Epidermal melanocyte (primary cell): ENCODE results near the gene KCNH2.
A peak's percentile ranks its signal among the peaks of the same experiment; 100 is the strongest.

Experiments
- DNase-seq: peaks from one replicate; pipeline ENCODE4 v3.0.0; 2011; ENCODE audit warnings: low spot score; ENCODE audit not compliant: insufficient read length

The KCNH2 gene

DNA sequence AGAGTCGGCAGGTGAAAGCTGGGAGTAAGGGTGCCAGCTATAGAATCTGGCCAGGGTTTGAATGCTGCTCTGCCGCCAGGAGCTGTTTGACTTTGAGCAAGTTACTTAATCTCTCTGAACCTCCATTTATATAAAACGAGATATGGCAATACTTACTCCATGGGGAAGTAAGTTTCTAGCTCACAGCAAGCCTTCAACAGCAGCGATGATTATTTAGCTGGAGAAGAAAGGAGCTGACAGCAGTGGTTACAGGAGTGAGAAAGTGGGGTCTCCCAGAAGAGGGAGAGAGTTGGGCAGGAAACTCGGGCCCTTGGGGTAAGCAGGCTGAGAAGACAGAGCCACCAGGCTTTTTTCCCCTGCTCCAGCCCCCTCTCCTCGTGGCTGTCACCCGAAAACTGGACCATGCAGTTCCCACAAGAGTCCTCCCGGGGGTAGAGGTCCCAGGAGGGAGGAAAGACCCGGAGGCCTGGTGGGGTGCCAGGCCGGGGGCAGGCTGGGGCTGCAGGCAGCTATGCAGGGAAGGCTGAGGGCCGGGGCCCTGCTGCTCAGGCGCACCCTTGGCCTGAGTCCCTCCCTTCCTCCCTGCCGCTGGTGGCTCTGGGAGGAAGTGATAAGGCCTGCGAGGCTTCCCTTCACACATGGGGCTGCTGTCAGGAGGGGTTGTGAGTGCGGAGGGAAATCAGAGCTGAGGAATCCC lies 16.2 kb upstream of the KCNH2 start:
- no peak for DNase-seq

DNA sequence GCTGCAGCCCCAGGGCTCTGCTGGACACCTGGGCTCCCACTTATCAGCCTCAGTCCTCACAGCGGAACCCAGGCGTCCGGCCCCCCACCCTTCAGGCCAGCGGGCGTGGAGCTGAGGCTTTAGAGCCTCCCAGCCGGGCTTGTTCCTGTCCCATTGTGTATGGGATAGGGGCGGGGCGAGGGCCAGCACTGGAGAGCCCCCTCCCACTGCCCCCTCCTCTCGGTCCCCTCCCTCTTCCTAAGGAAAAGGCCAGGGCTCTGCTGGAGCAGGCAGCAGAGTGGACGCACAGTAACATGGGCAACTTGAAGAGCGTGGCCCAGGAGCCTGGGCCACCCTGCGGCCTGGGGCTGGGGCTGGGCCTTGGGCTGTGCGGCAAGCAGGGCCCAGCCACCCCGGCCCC lies 15.4 kb upstream of the KCNH2 start:
- DNase-seq: no peak

DNA sequence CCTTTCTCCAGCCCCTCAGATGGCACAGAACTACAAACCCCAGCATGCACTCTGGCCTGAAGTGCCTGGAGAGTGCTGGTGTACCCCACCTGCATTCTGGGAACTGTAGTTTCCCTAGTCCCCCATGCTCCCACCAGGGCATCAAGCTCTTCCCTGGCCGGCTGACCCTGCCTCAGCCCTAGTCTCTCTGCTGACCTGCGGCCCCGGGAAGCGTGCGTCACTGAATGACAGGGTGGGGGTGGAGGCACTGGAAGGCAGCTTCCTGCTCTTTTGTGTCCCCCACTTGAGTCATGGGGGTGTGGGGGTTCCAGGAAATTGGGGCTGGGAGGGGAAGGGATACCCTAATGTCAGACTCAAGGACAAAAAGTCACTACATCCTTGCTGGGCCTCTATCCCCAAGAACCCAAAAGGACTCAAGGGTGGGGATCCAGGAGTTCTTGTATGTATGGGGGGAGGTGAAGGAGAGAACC lies 14.7 kb upstream of the KCNH2 start:
- no peak for DNase-seq

DNA sequence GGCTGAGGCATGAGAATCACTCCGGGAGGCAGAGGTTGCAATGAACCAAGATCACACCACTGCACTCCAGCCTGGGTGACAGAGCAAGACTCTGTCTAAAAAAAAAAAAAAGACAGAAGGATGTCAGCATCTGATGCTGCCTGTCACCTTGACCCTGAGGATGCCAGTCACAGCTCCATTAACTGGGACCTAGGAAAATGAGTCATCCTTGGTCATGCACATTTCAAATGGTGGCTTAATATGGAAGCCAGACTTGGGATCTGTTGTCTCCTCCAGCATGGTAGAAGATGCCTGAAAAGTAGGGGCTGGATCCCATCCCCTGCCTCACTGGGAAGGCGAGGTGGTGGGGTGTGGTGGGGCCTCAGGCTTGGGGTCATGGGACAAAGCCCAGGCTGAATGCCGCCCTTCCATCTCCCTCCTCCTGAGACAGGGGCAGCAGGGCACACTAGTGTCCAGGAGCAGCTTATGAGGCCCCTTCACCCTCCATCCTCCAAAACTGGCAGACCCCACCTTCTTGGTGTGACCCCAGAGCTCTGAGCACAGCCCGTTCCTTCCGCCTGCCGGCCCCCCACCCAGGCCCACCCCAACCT lies 14.0 kb upstream of the KCNH2 start:
- no peak for DNase-seq

DNA sequence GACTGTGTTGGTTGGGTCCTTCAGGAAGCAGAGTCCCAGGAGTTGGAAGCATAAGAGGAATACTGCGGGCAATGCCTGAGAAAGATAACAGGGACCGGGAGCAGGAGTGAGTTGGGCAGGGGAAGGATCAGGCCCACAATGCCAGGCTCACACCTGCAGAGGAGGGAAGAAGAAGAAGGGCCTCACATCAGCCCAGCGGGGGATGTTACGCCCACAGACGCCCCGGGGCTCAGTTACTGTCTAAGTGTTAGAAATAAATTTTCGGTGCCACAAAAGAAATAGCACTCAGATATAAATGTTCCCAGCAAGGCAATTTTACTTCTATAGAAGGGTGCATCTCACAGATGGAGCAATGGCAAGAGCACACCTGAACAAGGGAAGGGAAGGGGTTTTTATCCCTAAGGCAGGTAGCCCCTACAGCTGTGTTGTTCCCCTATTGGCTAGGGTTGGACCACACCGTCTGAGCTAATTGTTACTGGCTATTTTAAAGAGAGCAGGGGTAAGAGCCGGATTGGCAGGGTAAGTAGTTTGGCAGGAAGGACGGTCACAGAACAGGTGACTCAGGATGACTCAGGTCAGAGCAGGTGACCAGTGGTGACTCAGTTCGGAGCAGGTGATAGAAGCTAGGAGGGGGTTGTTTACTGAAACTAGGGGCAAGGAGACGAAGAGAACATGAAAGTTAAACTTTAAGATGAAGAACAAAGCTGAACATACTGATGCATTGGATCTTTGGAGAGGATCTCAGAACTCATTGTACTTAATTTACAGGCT lies 12.5 kb upstream of the KCNH2 start, which contains the start of gene NOS3:
Gene NOS3 (plus strand): TSS at position 602 of the 771 bp plus-strand sequence. CDS start 2,787 bp downstream, outside the sequence.
- DNase-seq: no peak

DNA sequence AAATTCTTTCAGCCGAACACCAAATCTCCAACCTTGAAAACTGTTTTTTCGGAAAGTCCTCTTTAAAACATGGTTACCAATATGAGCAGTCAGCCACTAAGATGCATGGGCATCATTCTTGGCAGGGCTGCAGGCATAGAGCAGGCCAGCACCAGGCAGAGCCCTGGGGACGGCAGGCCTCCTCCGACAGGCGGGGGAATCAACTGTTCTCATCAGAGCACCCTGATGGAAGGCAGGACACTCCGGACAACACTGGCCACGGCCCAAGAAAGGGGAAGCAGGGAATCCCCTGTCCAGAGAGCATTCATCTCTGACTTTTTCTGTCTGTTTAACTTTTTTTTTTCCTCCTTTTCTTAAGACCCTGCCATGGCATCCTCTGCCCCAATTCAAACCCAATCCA lies 11.3 kb upstream of the KCNH2 start:
- DNase-seq: no peak

DNA sequence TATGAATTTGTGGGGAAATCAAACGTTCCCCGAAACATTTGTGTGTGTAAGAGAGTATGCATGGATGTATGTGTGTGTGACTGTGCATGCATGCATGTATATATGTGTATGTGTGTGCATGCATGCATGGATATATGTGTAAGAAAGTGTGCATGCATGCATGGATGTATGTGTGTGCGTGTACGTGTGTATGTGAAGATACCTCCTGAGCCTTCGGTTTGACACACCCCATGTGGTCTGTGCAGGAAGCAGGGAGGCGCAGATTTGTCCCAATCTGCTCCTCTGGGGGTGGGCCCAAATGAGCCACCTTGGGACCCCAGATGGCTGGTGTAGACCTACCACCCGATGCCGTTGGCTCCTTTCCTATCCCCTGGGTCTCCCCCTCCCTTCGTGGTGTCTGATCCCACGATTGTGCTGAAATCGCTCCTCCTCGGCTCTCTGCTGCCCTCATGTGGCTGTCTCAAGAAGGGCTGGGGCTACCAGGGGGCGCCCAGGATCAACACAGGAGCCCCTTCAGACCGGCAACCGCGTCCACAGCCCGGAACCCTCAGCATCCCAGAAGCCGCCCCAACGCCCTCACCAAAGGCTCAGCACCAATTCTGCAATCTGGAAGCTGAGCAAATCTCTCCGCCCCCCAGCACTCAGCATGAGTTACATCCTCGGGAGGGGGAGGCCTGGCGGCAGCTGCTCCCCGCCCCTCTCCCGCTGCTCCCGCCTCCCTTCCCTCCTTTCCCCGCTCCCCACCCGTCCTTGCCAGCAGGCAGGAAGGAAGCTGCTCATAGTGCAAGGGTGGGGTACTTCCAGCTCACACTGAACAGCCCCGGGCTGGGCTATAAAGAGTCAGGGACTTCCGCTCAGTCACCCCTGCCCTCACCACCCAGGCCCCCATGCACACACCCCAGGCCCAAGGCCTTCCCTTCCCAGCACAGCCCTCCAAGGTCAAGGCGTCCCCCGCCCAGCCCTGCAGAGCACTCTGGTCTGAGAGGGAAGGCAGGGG lies 10.4 kb upstream of the KCNH2 start:
- peak; percentile 64 for DNase-seq

DNA sequence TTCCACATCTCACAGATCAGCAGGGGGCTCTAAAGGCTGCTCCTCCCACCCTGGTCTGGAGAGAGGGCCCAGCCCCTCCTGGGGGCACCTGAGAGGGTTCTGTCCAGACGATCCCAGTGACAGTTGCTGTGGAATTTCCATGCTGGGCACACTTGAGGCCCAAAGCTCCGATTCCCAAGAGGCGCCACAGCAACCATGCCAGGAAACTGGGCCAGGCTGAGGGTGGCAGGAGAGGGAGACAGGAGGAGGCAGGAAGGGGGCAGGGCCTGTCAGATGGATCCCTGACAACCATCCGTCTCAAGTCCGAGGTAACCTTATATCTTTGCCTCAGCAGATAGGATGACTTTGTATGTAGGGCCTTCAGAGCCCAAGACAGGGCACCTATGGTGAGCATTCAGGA lies 8.4 kb upstream of the KCNH2 start:
- DNase-seq: no peak

DNA sequence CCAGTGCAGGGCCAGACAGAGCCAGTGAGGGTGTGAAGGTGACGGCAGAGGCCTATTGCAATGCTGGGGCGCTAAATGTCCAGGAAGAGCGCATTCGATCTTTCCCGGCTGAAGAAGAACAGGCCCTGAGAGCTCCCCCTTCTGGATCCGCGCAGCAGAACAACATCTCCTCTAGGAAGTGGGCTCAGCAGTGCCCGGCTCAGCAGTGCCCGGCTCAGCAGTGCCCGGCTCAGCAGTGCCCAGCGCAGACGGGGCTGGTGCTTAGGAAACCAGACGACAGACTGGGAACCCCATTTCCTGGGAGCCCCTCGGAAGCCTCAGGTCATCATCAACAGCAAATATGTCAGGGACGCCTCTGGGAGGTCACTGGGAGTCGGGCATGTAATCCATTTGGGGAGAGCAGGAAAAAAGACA lies 8.0 kb upstream of the KCNH2 start:
- DNase-seq: peak; percentile 69

DNA sequence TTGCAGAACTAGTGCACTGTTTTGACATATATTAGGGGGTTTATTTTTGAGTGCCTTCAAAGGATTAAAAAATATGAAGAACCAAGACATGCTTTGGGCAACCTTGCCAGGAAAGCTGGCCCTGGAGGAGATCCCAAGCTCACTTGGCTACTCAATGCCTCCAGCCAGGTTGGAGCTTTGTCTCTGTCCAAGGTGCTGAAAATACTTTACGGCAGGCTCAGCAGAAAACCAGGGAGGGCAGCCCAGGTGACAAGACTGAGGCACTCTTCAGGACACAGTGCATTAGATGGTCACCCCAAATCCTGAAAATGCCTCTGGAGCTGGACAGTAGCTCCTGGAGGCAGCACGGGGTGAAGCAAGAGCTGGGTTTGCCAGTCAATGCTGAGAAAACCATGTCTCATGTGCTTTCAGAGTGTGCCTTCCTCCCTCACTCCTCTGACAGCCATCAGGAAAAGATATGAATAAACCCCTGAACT lies 5.8 kb upstream of the KCNH2 start:
- DNase-seq: no peak

DNA sequence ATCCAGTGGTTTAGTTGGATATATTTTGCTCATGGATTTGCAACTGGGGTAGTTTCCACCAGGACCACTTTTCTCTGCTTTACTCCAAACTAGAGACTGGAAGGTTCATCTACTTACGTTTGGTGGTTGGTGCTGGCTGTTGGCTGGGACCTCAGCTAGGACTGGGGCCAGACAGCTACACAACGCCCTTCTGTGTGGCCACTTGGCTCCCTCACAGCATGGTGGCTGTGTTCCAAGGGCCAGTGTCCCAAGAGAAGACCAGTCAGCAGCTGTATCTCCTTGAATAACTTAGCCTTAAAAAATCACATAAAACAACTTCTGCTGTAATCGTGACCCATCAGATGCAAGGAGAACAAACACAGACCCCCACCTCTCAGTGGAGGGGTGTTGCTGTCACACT lies 4.2 kb upstream of the KCNH2 start:
- no peak for DNase-seq

DNA sequence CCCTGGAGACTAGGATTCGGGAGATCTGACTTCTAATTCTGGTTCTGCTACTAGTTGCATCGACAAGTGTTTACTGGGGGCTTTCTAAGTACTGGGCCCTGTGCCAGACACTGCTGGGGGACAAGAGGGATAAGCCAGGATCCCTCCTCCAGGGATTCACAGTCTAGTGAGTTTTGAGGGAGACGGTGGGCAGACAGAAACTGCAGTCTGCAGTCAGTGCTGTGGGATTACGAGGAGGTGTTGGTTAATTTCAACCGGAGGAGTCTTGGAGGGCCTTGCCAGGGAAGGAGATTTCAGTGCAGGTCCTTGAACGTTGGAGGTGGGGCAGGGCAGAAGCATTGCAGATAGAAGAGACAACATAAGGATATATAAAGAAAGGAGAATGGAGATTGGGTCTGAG lies 3.5 kb upstream of the KCNH2 start:
- no peak for DNase-seq

DNA sequence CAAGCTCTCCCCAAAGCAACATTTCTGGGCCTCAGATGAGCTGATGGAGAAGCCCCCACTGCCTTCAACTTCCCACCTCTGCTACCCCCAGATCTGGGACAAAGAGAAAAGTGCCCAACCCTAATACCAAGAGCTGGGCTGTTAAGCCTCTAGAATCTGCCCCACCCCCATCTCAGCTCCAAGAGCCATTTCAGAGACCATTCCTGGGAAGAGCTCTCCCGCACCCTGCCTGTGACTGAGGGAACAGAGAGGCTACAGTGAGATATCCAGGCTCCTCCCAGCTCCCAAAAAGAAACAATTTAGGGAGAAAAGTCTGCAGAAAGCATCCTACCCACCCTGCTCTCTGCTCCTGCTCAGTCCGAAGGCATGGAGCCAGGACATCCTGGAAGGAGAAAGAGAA lies 2.5 kb upstream of the KCNH2 start:
- DNase-seq: no peak

DNA sequence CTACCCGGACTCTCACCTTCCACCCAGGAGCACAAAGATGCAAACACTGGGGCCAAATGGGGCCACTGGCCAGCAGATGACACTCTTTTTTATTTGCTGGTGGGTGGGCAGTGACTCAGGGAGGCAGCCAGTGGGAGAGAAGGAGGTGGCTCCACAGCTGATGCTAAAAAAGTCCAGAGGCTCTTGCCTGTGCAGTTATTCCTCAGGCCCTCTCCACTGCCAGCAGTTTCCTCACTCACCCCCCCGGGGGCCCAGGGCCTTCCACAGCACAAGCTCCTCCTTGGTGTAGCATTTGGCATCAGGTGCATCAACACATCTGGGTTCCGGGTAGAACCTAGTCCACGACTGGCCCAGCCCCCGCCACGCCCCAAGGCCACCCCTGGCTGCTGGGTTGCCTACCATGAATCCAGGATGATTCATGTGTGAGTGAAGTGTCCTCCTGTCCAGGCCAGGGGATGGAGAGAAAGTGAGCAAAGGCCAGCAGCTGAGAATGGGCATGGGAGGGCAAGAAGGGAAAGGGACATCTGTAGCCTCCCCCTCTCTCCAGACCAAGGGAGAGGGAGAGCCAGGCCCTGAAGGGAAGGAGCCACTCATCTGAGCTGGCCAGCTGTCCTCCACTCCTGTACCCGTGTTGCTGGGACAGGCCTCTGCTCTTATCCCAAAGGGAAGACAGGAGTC lies 1.7 kb upstream of the KCNH2 start:
- DNase-seq: no peak

DNA sequence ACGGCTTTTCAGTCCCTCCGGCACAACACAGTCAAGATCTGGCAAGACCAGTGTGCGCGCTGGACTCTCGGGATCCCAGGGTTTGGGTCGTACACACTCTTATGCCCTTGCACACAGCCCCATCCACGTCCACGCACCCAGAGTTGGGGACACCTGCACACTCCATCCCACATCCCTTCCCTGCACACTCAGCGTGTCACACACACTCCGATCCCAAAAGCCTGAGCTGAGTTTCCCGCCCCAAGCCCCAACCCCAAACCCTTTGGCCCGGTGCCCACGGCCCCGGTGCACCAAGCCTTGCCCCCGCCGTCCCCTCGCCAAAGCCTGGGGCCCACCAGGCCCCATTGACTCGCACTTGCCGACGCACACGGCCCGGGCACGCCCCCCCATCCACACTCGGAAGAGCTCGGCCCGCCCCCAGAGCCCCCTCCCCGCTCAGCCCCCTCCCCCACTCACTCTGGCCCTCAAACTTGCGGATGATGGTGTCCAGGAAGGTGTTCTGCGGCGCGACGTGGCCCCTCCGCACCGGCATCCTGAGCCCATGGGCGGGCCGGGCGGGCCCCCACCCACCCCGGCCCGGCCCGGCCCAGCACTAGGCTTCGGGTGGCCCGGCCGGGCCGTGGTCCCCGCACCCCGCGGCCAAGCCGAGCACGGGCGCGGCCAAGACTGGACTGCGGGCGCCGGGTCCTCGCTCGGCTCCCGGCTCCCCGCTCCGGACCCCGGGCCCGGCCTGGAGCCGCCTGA lies 567 bp downstream of the KCNH2 start:
- no peak for DNase-seq

DNA sequence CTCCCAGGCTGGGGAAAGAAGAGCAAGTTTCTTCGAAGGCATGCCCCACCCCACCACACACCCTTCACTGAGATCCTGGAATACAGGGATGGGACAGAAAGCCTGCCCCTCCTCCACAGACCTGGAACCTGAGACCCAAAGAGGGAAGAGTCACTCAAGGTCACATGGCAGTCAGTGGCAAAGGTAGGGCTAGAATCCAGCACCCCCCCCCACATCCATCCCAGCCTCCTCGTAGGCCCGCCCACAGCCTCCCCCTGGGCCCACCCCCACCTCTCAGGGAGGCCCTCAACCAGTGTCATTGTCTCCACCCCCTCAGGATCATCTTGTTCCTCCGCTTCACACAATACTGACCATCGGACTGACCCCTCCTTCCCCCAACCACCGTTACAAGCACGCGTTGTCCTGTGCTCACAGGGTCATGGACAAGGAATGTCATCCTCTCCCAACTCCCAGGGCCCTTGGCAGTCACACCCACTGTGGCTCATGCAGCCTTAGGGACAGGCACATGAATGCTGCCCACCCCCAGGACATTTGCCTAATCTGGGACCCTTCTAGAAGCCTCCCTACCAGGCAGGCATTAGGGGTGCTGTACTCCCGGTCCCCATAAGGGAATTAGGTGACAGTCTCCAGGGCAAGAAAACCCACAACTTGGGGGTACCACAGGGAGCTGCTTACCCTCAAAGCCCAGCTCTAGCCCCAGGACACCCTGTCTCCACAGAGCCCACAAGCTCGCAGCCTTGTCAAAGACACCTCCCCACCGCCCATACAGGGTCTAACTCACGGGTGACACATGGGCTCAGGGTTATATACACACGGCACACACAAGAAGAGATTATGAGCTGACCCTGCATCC lies 1.4 kb downstream of the KCNH2 start:
- no peak for DNase-seq

DNA sequence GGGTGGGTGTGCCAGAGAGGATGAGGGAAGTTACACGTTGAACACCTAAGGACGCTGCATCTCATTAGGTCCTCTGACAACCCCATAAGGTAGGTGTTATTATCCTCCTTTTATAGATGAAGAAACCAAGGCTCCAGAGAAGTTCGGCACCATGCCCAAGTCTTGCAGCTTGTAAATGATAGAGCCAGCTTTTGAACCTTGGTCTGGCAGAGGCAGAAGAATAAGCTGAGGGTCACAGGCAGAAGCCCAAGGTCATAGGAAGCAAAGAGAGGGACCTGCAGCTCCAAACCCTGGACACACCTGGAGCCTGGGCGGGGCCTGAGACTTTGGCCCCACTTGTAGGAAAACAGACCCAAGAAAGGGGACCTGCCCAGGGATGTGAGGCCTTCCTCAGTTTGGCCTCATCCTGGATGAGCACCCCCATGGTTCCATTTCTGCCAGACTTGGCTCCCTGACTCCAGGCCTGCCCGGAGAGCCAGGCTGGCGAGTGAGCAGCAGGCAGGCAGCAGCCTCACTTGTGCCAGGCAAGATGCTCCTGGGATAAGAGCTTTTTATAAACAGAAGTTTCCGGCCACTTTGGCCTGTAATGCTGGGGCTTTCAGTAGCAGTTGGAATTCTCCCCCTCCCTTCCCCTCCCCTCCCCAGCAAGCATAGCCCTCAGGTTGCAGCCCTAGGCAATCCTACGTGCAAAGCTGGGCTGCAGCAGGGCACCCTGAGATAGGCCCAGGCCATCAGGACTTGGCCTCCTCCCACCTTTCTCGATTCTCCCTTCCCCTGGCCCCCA lies 2.4 kb downstream of the KCNH2 start:
- no peak for DNase-seq
